Thyroid gland (tissue), 4 donors: ENCODE data around the gene WASF3.

Source experiments
- POLR2A ChIP-seq, 2 donors: fragments of 450-650 bp; IDR thresholded peaks; one replicate each; pipeline ENCODE4 v1.6.1; 2017; ENCODE audit warnings: antibody characterized with exemption in 2 of 2, mild to moderate bottlenecking in 2 of 2, moderate library complexity in 1 of 2
- TF ChIP-seq, protein P1 (sequence below), 6 experiments: fragments of 200-600 bp in 3 of 6; fragments of 450-650 bp in 3 of 6; sonication (generic) in 3 of 6; IDR thresholded peaks; one replicate each; pipeline ENCODE4 v1.5.1; 2016 to 2019; ENCODE audit warnings: antibody characterized with exemption in 6 of 6, mild to moderate bottlenecking in 2 of 6, inconsistent platforms in 1 of 6, moderate library complexity in 1 of 6

DNA sequence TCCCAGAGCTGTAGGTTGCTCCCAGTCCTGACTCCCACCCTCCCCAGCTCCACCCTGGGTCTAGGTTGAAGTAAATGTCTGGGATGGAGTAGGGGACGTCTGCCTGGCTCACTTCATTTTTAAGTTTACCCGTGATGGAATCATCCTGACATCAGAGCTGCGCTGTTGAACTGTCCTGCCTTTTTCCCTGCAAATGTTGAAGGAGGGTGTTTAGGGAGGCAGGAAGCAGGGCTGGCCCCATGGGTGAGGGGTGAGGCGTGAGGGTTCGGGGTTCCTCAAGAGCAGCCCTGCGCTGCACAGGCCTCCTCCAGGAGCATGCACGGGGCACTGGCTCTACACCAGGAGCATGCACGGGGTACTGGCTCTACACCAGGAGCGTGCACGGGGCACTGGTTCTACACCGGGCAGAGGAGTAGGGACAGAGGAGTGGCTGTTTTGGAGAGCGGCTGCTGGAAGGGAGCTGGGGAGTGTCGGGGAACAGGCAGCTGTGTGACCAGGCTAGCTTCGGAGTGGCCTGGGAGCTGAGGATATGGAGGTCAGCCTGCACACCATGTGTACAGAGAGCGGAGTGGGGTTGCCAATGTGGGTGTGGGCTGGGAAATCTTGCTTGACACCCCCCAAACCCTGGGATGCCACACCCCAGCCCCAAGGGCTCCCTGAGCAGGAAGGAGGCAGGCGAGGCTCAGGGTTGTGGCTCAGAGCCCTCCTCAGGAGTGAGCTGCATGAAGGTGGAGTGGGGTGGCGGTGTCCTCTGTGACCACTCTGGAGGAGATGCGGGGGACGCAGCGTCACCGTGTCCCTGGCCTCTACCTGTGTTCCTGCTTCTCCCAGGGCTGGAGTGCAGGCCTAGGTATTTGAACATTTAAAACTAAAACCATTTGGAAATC, 139.8 kb downstream of the WASF3 start:
- no peak for TF ChIP-seq POLR2A (IDR thresholded peaks at IDR 0.05)
- TF ChIP-seq, protein P1, sequence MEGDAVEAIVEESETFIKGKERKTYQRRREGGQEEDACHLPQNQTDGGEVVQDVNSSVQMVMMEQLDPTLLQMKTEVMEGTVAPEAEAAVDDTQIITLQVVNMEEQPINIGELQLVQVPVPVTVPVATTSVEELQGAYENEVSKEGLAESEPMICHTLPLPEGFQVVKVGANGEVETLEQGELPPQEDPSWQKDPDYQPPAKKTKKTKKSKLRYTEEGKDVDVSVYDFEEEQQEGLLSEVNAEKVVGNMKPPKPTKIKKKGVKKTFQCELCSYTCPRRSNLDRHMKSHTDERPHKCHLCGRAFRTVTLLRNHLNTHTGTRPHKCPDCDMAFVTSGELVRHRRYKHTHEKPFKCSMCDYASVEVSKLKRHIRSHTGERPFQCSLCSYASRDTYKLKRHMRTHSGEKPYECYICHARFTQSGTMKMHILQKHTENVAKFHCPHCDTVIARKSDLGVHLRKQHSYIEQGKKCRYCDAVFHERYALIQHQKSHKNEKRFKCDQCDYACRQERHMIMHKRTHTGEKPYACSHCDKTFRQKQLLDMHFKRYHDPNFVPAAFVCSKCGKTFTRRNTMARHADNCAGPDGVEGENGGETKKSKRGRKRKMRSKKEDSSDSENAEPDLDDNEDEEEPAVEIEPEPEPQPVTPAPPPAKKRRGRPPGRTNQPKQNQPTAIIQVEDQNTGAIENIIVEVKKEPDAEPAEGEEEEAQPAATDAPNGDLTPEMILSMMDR (IDR thresholded peaks at IDR 0.05): no peak
